Measurements from ENCODE around the gene MKLN1. TPM values are rescaled to one million over a fixed set of nuclear protein-coding genes. Genes with fewer than 3 reads are reported as not detected.

MKLN1 gene
- total and polyA plus RNA-seq, 2 of the 13 experiments (the other 11 are each of a cell fraction or from before 2014, with no cell fraction given) = 33.6 to 43.5 TPM

DNA sequence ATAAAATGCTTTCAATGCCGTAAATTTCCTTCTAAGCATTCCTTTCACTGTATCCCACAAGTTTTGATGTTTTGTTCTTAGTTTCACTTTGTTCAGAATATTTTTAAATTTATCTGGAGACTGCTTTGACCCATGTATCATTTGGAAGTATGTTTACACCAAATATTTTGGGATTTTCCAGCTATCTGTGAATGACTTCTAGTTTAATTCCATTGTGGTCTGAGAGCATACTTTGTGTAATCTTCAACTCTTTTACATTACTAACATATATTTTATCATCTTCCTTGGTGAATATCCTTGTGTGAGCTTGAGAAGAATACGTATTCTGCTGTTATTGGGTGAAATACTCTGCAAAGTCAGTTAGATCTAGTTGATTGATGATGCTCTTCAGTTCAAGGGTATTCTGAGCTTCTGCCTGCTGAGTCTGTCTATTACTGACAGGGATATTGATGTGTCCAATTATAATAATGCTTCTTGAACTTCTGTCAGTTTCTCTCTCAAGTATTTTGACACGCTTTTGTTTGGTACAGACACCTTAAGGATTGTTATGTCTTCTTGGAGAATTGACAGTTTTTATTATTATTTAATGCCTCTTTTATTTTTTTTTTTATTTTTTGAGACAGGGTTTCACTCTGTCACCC is 31.6 kb downstream of the MKLN1 start (continued):
- TF ChIP-seq HCFC1 (IDR thresholded peaks at IDR 0.05; ENCODE audit: low read depth, low read length) (no peak), NRL (CRISPR knock-in tag; IDR thresholded peaks at IDR 0.05; ENCODE audit: borderline replicate concordance) (no peak), PCBP2 (optimal IDR thresholded peaks at IDR 0.05; ENCODE audit: low read depth, low read length, poor library complexity, severe bottlenecking) (no peak), ZNF547 (CRISPR knock-in tag; IDR thresholded peaks at IDR 0.05) (no peak)
- TF ChIP-seq, protein P1, sequence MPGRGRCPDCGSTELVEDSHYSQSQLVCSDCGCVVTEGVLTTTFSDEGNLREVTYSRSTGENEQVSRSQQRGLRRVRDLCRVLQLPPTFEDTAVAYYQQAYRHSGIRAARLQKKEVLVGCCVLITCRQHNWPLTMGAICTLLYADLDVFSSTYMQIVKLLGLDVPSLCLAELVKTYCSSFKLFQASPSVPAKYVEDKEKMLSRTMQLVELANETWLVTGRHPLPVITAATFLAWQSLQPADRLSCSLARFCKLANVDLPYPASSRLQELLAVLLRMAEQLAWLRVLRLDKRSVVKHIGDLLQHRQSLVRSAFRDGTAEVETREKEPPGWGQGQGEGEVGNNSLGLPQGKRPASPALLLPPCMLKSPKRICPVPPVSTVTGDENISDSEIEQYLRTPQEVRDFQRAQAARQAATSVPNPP (CRISPR knock-in tag; IDR thresholded peaks at IDR 0.05) = no peak

DNA sequence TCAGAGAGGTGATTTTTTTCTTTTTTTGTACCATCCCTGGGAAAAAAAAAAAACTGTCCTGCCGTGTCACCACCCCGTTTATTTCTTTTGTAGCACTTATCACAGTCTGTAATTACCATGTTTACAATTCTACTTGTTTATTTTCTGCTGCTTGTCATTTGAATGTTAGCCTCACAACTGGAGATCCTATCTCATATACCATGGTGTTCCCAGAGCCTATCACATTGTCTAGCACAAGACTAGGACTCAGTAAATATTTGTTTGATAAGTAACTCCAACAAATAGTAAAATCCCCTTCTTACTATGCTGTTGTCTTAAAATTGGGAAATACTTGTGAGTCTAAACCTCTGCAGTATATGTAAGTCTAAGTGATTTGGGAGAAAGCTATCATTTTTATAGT is 36.0 kb downstream of the MKLN1 start:
- Histone ChIP-seq H3K9ac (ENCODE audit: insufficient read depth, low read depth, low read length) (no peak overlapping the region), H3K36me3 (replicated peaks in 1 of 2; ENCODE audit: control insufficient read depth in 1 of 2, insufficient read depth in 2 of 2, low read length in 2 of 2) (no peaks in the 10 kb centered on the region), H3K27ac (ENCODE audit: extremely low read length, insufficient read depth, low read length) (no peak overlapping the region), H3K9me3 (ENCODE audit: low read length) (no peaks in the 10 kb centered on the region), H3K27me3 (ENCODE audit: control insufficient read depth in 1 of 2, insufficient read depth in 2 of 2, low read length in 2 of 2) (no peaks in the 10 kb centered on the region), H4K20me1 (ENCODE audit: insufficient read depth, low read length) (peaks cover 77% of the 10 kb centered on the region), H3K79me2 (ENCODE audit: insufficient read depth, low read length) (peaks cover 98% of the 10 kb centered on the region), H3K4me3 (replicated peaks in 1 of 3; ENCODE audit: insufficient read depth in 1 of 3, low read depth in 2 of 3, low read length in 3 of 3) (no peak overlapping the region), H3K4me1 (ENCODE audit: insufficient read depth, low read length) (peaks cover 26% of the 10 kb centered on the region), H2AFZ (ENCODE audit: low read length) (no peak overlapping the region), H3K4me2 (ENCODE audit: low read depth, low read length) (no peak overlapping the region)
- ATAC-seq = no peak
- POLR2A ChIA-PET = no interaction called here
- no peak for FAIRE-seq
- DNase-seq (ENCODE audit: low spot score) = no peak
- intact Hi-C loops (cut with micrococcal nuclease; ENCODE audit: unreplicated experiment) (no loop called here), in situ Hi-C loops (cut with HindIII; ENCODE audit: extremely low pct_ligation_motif_present, low pct_unique_long_range_greater_than_20kb) (no loop called here)
- 82% methylated on average over 2 of the region's 2 CpGs for WGBS (ENCODE audit: low lambda C conversion rate)
- TF ChIP-seq MEF2D (CRISPR knock-in tag; IDR thresholded peaks at IDR 0.05) (no peak), HES4 (CRISPR knock-in tag; IDR thresholded peaks at IDR 0.05; ENCODE audit: borderline replicate concordance) (no peak), NR2F6 (IDR thresholded peaks at IDR 0.05) (no peak), NR2F6 (CRISPR knock-in tag; IDR thresholded peaks at IDR 0.05) (no peak), ZNF230 (CRISPR knock-in tag; IDR thresholded peaks at IDR 0.05) (no peak), ZNF224 (CRISPR knock-in tag; IDR thresholded peaks at IDR 0.05) (no peak)
- TF ChIP-seq, protein P2, sequence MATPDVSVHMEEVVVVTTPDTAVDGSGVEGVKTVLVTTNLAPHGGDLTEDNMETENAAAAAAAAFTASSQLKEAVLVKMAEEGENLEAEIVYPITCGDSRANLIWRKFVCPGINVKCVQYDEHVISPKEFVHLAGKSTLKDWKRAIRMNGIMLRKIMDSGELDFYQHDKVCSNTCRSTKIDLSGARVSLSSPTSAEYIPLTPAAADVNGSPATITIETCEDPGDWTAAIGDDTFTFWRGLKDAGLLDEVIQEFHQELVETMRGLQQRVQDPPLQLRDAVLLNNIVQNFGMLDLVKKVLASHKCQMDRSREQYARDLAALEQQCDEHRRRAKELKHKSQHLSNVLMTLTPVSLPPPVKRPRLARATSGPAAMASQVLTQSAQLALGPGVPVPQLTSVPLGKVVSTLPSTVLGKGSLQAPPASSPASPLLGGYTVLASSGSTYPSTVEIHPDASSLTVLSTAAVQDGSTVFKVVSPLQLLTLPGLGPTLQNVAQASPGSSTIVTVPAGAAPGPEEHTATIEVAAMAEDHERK (CRISPR knock-in tag; IDR thresholded peaks at IDR 0.05; ENCODE audit: low read depth) = no peak
- TF ChIP-seq, protein P3, sequence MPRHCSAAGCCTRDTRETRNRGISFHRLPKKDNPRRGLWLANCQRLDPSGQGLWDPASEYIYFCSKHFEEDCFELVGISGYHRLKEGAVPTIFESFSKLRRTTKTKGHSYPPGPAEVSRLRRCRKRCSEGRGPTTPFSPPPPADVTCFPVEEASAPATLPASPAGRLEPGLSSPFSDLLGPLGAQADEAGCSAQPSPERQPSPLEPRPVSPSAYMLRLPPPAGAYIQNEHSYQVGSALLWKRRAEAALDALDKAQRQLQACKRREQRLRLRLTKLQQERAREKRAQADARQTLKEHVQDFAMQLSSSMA (CRISPR knock-in tag; IDR thresholded peaks at IDR 0.05) = no peak
- no TSS peak for BruUV-seq (replicated peaks)
- CTCF ChIA-PET (ENCODE audit: low intra/inter-chr PET ratio, low total read pairs) = no interaction called here

Measured in HepG2 (cell line).